ENCODE measurements around the gene COL8A1.

COL8A1 gene

GRCh38 chr3:99669879-99670555 lies 31.6 kb downstream of the COL8A1 start:
- DNase-seq (ENCODE audit: low spot score) (no peak), FAIRE-seq (no peak)

- DNase-seq (ENCODE audit: low spot score) (no peak), FAIRE-seq (no peak)
Measured at GRCh38 chr3:99670556-99670950, 32.2 kb downstream of the COL8A1 start.

- DNase-seq (ENCODE audit: low spot score) (no peak), FAIRE-seq (no peak)
Measured at GRCh38 chr3:99674086-99674789, 35.8 kb downstream of the COL8A1 start.

GRCh38 chr3:99678023-99678422 lies 39.6 kb downstream of the COL8A1 start:
- DNase-seq (ENCODE audit: low spot score): no peak
- FAIRE-seq: no peak

- no peak for FAIRE-seq
- no peak for DNase-seq (ENCODE audit: low spot score)
Measured at GRCh38 chr3:99678896-99679295, 40.5 kb downstream of the COL8A1 start.

GRCh38 chr3:99681512-99681911 lies 43.1 kb downstream of the COL8A1 start:
- FAIRE-seq: no peak

GRCh38 chr3:99681976-99682375 lies 43.6 kb downstream of the COL8A1 start:
- no peak for DNase-seq (ENCODE audit: low spot score)
- no peak for FAIRE-seq

More at GRCh38 chr3:99681512-99681911, 43.1 kb downstream of the COL8A1 start:
- no peak for DNase-seq (ENCODE audit: low spot score)

GRCh38 chr3:99683465-99683864 lies 45.1 kb downstream of the COL8A1 start:
- no peak for FAIRE-seq
- no peak for DNase-seq (ENCODE audit: low spot score)

GRCh38 chr3:99683876-99684275 lies 45.5 kb downstream of the COL8A1 start:
- DNase-seq (ENCODE audit: low spot score) (no peak), FAIRE-seq (no peak)

GRCh38 chr3:99684644-99685043 lies 46.2 kb downstream of the COL8A1 start:
- DNase-seq (ENCODE audit: low spot score) (no peak), FAIRE-seq (no peak)

GRCh38 chr3:99686469-99686868 lies 48.1 kb downstream of the COL8A1 start:
- no peak for DNase-seq (ENCODE audit: low spot score)
- FAIRE-seq: no peak

GRCh38 chr3:99686955-99687612 lies 48.7 kb downstream of the COL8A1 start:
- FAIRE-seq: peak; percentile 69
- peak; percentile 58 for DNase-seq (ENCODE audit: low spot score)

- FAIRE-seq (no peak), DNase-seq (ENCODE audit: low spot score) (no peak)
Measured at GRCh38 chr3:99690761-99691369, 52.5 kb downstream of the COL8A1 start.

GRCh38 chr3:99693636-99694035 lies 55.2 kb downstream of the COL8A1 start:
- DNase-seq (ENCODE audit: low spot score): no peak
- FAIRE-seq: peak; percentile 59

GRCh38 chr3:99696497-99696896 lies 58.1 kb downstream of the COL8A1 start:
- no peak for DNase-seq (ENCODE audit: low spot score)
- FAIRE-seq: no peak

GRCh38 chr3:99697250-99697649 lies 58.9 kb downstream of the COL8A1 start:
- no peak for FAIRE-seq
- no peak for DNase-seq (ENCODE audit: low spot score)

GRCh38 chr3:99698932-99699331 lies 60.5 kb downstream of the COL8A1 start:
- no peak for DNase-seq (ENCODE audit: low spot score)
- no peak for FAIRE-seq

- DNase-seq (ENCODE audit: low spot score) (peak; percentile 21), FAIRE-seq (no peak)
Measured at GRCh38 chr3:99699841-99700240, 61.4 kb downstream of the COL8A1 start.

GRCh38 chr3:99700631-99701268 lies 62.4 kb downstream of the COL8A1 start:
- FAIRE-seq: no peak
- DNase-seq (ENCODE audit: low spot score): no peak

GRCh38 chr3:99702953-99703943 lies 64.9 kb downstream of the COL8A1 start:
- no peak for FAIRE-seq
- DNase-seq (ENCODE audit: low spot score): peak; percentile 11

All from RCC 7860 (cell line).